NCI-H2196 (cell line): Measurements from ENCODE around the gene EDNRB.
"Not testable (repeated sequence)": the region's sequence is repeated elsewhere in the genome, so short reads cannot be mapped to it uniquely, and the experiment has no call there.

ENCODE experiments used
- DNase-seq: peaks from one replicate; lab custom pipeline; 2025; ENCODE audit not compliant: unreplicated experiment; lab: John Stamatoyannopoulos, UW

Gene EDNRB

GRCh38 chr13:77918391-77919245 lies at the start of gene EDNRB:
Gene EDNRB, minus strand, starts transcription at chr13:77918831. Its CDS starts 258 bp downstream, at chr13:77918573.
- DNase-seq = no peak

GRCh38 chr13:77966671-77967070 lies 48.0 kb upstream of the EDNRB start:
- no peak for DNase-seq

DNA sequence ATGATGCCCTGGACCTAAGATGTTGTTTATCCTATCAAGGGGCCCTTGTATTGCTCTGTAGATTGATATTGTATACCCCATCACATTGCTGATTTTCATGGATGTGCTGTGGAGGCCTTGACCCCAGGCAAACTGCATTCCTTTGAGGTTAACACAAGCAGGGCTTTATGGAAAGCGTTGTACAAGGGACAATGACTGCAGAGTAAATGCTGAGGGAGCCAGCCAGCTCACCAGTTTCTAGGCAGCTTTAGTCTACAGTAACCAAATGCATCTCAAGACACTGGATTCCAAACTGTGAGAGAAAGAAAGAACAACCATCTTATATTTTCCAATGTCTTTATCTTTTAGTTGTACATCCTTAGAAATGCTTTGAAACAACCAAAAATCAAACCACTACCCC lies 34.1 kb upstream of the EDNRB start:
- DNase-seq = no peak

- no peak for DNase-seq
Observed at GRCh38 chr13:77952276-77952675, 33.6 kb upstream of the EDNRB start.

DNA sequence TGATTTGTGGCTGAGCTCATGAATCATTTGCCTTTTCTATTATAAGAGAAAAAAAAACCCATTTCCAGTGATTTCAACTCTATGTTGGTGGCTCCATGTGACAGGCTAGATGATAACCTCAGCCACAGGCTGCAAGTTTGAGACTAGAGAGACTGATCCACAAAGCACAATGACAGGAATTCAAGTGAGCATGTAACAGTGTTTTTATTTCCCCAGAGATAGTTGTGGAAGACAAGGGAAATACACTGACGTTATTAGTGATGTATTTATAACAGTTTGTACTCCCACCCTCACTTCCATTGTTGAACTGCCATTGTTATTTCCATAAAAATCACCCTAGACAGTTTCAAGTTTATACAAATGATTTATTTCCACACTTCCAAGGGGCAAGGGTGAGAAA lies 27.9 kb upstream of the EDNRB start:
- no peak for DNase-seq

GRCh38 chr13:77935063-77935462 lies 16.4 kb upstream of the EDNRB start:
- not testable (repeated sequence) for DNase-seq

DNA sequence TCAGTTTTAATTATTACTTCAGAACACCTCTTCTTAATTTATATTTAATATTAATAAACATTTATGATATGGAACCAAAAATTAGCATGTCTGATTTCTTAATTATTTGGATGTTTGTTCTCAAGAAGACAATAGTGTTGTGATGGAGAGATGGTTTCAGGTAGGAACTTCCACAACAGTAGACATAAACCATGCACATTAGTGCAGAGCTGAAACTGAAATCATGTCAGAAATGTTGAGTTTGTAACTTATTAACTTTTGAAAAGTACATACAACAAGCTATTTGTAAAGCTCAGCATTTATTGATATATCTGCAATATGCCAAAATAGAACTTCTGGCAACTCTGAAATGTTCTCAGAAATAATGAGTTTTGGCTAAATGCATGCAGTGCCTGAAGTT lies 11.8 kb upstream of the EDNRB start:
- DNase-seq = no peak

GRCh38 chr13:77928909-77929308 lies 10.3 kb upstream of the EDNRB start:
- no peak for DNase-seq

DNA sequence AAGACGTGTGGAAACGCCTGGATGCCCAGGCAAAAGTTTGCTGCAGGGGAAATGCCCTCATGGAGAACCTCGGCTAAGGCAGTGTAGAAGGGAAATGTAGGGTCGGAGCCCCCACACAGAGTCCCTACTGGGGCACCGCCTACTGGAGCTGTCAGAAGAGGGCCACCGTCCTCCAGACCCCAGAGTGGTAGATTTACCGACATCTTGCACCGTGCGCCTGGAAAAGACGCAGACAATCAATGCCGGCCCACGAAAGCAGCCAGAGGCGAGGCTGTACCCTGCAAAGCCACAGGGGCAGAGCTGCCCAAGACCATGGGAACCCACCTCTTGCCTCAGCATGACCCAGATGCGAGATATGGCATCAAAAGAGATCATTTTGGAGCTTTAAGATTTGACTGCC lies 7.0 kb upstream of the EDNRB start:
- no peak for DNase-seq

- DNase-seq = no peak
Observed at GRCh38 chr13:77919921-77920294, 1.3 kb upstream of the EDNRB start.

GRCh38 chr13:77919246-77919920 lies 752 bp upstream of the EDNRB start:
- DNase-seq = no peak

DNA sequence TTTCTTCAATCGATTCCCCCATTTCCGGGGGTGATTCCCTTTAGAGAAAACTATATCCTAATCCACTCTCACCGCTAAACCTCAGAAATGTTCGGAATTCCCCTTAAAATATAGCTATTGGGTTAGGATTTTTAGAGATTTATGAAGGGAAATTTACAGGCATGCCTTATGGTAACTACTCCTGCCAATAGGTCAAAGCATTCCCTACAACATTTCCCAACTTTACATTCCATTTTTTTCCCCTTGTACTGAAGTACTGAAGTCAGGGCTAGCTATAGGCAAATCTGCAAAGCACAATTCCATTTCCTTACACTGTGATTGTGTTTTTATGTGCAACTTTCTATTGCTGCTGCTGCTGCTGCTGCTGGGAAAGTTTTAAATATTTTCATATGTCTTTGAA lies 2.1 kb downstream of the EDNRB start:
- DNase-seq = no peak

DNA sequence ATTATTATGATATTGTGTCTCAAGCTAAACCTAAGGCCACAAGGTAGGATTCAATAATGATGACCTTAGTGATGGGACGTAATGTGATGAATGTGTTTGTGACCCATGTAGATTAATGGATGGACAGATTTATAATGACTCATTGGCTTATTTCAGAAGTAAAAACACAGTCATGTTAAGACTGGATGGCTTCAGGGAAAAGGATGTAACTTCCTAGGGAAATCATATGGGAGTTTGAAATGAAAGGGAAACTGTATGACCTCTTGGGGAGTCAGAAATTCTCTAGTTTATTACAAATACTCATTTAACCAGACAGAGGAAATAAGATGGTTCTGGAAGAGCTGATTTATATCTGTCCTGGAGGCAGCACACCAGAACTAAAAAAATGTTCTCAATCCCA lies 2.9 kb downstream of the EDNRB start:
- DNase-seq = no peak

DNA sequence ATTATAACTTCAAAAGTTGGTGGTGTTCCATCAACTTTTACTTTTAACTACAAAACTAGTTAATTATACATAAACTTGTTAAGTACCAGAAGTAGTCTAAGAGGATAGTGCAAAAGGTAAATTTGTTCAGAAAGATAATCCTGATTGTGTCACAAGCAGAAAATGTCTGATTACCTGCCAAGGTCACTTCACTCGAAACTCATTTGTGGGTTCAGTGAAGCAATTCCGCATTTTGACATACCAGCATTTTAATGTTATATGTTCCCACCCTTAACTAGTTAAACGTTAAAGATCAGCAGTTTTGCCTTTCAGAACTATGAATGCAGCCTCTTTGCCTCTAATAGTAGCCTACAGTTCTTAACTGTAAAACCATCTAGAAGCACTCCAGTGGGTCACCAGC lies 5.6 kb downstream of the EDNRB start:
- DNase-seq = no peak

- no peak for DNase-seq
Observed at GRCh38 chr13:77911751-77912150, 6.9 kb downstream of the EDNRB start.

DNA sequence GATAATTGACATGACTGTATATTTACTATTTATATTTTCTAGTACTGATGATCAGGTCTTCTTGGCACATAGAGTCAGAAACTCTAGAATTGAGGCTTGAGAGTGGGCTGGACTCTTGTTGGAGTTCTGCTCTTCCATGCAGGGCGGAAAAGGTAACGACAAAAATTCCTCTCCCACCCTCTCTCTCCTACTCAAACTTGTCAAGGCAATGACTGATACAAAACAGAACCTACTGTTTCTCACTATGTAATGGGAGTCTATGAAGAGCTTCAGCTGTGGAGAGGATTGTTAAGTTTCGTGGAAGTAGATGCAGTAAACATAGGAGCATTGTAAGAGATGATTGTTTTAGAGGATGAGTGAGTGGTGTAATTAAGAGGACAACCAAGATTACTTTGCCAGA lies 8.8 kb downstream of the EDNRB start:
- DNase-seq = no peak

- no peak for DNase-seq
Observed at GRCh38 chr13:77908531-77908930, 10.1 kb downstream of the EDNRB start.

- DNase-seq = no peak
Observed at GRCh38 chr13:77907666-77908341, 10.8 kb downstream of the EDNRB start.

DNA sequence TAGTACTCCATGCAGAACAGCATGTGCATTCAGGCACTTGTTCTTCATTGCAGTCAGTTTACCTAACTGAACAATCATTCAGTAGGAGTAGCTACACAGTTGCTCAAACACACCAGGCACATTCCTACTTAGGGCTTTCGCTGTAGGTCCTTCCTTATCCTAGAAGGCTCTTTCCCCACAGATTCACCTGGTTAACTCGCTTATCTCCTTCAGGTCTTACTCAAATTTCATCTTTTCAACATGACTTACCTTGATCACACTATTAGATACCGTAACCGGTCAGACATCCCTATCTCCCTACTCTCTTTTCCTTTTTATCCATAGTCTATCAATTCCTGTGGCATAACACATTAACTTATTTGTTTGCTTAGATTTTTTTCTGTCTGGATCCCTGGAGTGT lies 14.6 kb downstream of the EDNRB start:
- no peak for DNase-seq

- no peak for DNase-seq
Observed at GRCh38 chr13:77903435-77903834, 15.2 kb downstream of the EDNRB start.

GRCh38 chr13:77902319-77902963 lies 16.2 kb downstream of the EDNRB start:
- no peak for DNase-seq

DNA sequence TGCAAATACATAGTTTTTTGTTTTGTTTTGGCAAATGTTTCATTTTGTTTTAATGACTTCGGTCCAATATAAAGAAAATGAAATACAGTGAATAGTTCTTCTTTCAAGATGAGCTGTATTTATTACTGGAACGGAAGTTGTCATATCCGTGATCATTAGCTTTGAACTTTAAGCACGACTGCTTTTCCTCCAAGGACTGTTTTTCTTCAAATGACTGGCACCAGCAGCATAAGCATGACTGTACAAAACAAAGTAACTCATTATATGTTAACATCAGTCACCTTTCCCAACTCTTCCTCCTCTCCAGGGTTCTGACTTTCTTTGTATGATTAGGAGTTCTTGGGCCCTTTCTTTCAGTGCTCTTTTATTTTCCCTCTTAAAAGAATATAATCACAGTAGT lies 20.5 kb downstream of the EDNRB start:
- DNase-seq = no peak
